ENCODE data around the gene AADACL2. TPM values are rescaled to one million over a fixed set of nuclear protein-coding genes. Genes with fewer than 3 reads are reported as not detected.

The AADACL2 gene
- polyA plus RNA-seq, 1 experiment = not detected

GRCh38 chr3:151690645-151691044 is 43.1 kb upstream of the AADACL2 start:
- Histone ChIP-seq H3K36me3 (ENCODE audit: control insufficient read depth, insufficient read depth, low read length) (no peaks in the 10 kb centered on the region), H3K27me3 (ENCODE audit: control insufficient read depth, insufficient read depth, low read length) (no peaks in the 10 kb centered on the region), H3K4me3 (ENCODE audit: low read depth, low read length) (no peak overlapping the region)
- no peak for TF ChIP-seq CTCF (IDR thresholded peaks at IDR 0.05; ENCODE audit: insufficient read depth, low read depth, low read length)
- ChIA-PET POLR2A (no interaction called here), CTCF (no interaction called here)
- DNase-seq (ENCODE audit: low read depth) = no peak

GRCh38 chr3:151697496-151697895 is 36.2 kb upstream of the AADACL2 start:
- ChIA-PET POLR2A (no interaction called here), CTCF (no interaction called here)
- no peak overlapping the region for H3K4me3 ChIP-seq (ENCODE audit: low read depth, low read length)
- no peaks in the 10 kb centered on the region for H3K27me3 ChIP-seq (ENCODE audit: control insufficient read depth, insufficient read depth, low read length)
- TF ChIP-seq CTCF (IDR thresholded peaks at IDR 0.05; ENCODE audit: insufficient read depth, low read depth, low read length) = no peak
- H3K36me3 ChIP-seq (ENCODE audit: control insufficient read depth, insufficient read depth, low read length) = no peaks in the 10 kb centered on the region
- no peak for DNase-seq (ENCODE audit: low read depth)

- no peak for TF ChIP-seq CTCF (IDR thresholded peaks at IDR 0.05; ENCODE audit: insufficient read depth, low read depth, low read length)
- H3K4me3 ChIP-seq (ENCODE audit: low read depth, low read length) = no peak overlapping the region
- ChIA-PET POLR2A (no interaction called here), CTCF (no interaction called here)
- no peak for DNase-seq (ENCODE audit: low read depth)
- no peaks in the 10 kb centered on the region for H3K27me3 ChIP-seq (ENCODE audit: control insufficient read depth, insufficient read depth, low read length)
- no peaks in the 10 kb centered on the region for H3K36me3 ChIP-seq (ENCODE audit: control insufficient read depth, insufficient read depth, low read length)
These were observed 26.5 kb upstream of the AADACL2 start for GRCh38 chr3:151707216-151707615.

GRCh38 chr3:151708868-151709267 is 24.9 kb upstream of the AADACL2 start:
- Histone ChIP-seq H3K4me3 (ENCODE audit: low read depth, low read length) (no peak overlapping the region), H3K36me3 (ENCODE audit: control insufficient read depth, insufficient read depth, low read length) (no peaks in the 10 kb centered on the region), H3K27me3 (ENCODE audit: control insufficient read depth, insufficient read depth, low read length) (no peaks in the 10 kb centered on the region)
- no peak for TF ChIP-seq CTCF (IDR thresholded peaks at IDR 0.05; ENCODE audit: insufficient read depth, low read depth, low read length)
- POLR2A ChIA-PET = no interaction called here
- no peak for DNase-seq (ENCODE audit: low read depth)
- CTCF ChIA-PET = no interaction called here

GRCh38 chr3:151709847-151710246 is 23.9 kb upstream of the AADACL2 start:
- Histone ChIP-seq H3K4me3 (ENCODE audit: low read depth, low read length) (no peak overlapping the region), H3K36me3 (ENCODE audit: control insufficient read depth, insufficient read depth, low read length) (no peaks in the 10 kb centered on the region), H3K27me3 (ENCODE audit: control insufficient read depth, insufficient read depth, low read length) (no peaks in the 10 kb centered on the region)
- no peak for TF ChIP-seq CTCF (IDR thresholded peaks at IDR 0.05; ENCODE audit: insufficient read depth, low read depth, low read length)
- ChIA-PET POLR2A (no interaction called here), CTCF (no interaction called here)
- DNase-seq (ENCODE audit: low read depth) = no peak
